C4-2B (cell line): Measurements from ENCODE around the gene RAPSN.

Experiments
- ZFX ChIP-seq: fragments of 450-650 bp; IDR thresholded peaks from 2 replicates; pipeline ENCODE4 v1.6.1; 2017
- TF ChIP-seq, protein P1 (sequence below): fragments of 450-650 bp; conservative IDR thresholded peaks from 2 replicates; pipeline ENCODE4 v1.5.1; 2017; ENCODE audit warnings: mild to moderate bottlenecking

DNA sequence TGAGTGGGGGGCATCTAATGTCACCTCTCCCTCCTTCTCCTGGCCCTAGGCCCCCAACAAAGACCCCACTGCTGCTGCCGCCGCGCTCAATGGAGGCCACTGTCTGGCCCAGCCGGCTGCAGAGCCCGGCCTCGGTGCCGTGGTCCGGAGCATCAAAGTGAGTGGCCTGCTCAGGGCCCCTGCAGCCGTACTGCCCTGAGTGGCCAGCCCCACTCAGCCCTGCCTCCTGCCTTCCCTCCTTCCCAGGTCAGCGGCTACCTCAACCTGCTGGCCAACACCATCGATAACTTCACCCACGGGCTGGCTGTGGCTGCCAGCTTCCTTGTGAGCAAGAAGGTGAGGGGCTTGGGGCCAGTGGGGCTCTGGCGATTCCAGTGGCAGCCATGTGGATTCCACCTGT lies 35.6 kb downstream of the RAPSN start:
- TF ChIP-seq, protein P1, sequence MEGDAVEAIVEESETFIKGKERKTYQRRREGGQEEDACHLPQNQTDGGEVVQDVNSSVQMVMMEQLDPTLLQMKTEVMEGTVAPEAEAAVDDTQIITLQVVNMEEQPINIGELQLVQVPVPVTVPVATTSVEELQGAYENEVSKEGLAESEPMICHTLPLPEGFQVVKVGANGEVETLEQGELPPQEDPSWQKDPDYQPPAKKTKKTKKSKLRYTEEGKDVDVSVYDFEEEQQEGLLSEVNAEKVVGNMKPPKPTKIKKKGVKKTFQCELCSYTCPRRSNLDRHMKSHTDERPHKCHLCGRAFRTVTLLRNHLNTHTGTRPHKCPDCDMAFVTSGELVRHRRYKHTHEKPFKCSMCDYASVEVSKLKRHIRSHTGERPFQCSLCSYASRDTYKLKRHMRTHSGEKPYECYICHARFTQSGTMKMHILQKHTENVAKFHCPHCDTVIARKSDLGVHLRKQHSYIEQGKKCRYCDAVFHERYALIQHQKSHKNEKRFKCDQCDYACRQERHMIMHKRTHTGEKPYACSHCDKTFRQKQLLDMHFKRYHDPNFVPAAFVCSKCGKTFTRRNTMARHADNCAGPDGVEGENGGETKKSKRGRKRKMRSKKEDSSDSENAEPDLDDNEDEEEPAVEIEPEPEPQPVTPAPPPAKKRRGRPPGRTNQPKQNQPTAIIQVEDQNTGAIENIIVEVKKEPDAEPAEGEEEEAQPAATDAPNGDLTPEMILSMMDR = no peak
- TF ChIP-seq ZFX = no peak
